Skin of body (tissue), 2 donors: ENCODE measurements around the gene ILKAP. TPM values are rescaled to one million over a fixed set of nuclear protein-coding genes. Genes with fewer than 3 reads are reported as not detected.

Experiments used
- DNase-seq: peaks from one replicate; lab custom pipeline; 2025; lab: John Stamatoyannopoulos, UW
- total RNA-seq: library from RNA; depleted of rRNA; stranded (reverse); fragments of >200 nt; gene quantifications from one replicate; pipeline ENCODE4 v1.2.3, GENCODE V29; 2014

Gene ILKAP, protein sequence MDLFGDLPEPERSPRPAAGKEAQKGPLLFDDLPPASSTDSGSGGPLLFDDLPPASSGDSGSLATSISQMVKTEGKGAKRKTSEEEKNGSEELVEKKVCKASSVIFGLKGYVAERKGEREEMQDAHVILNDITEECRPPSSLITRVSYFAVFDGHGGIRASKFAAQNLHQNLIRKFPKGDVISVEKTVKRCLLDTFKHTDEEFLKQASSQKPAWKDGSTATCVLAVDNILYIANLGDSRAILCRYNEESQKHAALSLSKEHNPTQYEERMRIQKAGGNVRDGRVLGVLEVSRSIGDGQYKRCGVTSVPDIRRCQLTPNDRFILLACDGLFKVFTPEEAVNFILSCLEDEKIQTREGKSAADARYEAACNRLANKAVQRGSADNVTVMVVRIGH
- total RNA-seq: 38.4 TPM

DNA sequence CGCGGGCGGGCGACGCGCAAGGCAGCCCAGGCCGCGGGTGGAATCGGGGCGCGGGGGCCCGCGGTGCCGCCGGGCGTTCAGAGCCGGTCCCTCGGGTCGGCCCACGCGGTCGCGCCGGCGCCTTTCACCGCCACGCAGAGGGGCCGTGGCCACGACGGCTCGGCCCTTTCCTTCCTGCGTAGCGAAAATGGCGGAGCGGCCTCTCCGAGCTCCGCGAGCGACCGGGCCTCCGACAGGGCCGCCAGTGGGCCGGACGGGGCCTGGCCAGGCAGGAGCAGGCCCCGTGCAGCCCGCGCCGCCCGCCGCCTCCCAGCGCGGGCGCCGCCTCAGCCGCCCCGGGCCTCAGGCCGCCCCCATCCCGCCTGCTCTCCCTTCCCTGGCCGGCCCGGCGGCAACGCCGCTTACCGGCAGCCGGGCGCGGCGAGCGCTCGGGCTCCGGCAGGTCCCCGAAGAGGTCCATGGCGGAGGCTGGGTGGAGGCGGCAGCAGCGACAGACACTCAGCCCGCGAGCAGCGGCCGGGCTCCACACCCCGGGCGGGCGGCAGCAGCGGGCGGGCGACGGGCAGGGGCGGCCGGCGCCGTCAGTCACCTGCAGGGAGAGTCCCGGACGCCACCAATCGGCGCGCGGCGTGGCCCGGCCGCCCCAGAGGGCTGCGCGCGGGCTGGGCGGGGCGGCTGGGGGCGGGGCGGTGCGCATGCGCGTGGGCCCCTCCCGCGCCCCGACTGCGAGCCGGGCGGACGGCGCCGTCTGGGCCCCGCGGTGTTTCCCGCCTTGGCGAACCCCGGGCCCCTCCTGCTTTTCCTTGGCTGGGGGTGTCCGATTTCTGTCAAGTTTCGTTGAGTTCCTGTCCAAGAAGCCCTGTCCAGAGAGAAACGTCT is at the start of gene ILKAP:
Gene ILKAP, minus strand, starts transcription at position 602 of the 879 bp plus-strand sequence. Its CDS starts 142 bp downstream, at position 460.
- peak; percentile 60 for DNase-seq

DNA sequence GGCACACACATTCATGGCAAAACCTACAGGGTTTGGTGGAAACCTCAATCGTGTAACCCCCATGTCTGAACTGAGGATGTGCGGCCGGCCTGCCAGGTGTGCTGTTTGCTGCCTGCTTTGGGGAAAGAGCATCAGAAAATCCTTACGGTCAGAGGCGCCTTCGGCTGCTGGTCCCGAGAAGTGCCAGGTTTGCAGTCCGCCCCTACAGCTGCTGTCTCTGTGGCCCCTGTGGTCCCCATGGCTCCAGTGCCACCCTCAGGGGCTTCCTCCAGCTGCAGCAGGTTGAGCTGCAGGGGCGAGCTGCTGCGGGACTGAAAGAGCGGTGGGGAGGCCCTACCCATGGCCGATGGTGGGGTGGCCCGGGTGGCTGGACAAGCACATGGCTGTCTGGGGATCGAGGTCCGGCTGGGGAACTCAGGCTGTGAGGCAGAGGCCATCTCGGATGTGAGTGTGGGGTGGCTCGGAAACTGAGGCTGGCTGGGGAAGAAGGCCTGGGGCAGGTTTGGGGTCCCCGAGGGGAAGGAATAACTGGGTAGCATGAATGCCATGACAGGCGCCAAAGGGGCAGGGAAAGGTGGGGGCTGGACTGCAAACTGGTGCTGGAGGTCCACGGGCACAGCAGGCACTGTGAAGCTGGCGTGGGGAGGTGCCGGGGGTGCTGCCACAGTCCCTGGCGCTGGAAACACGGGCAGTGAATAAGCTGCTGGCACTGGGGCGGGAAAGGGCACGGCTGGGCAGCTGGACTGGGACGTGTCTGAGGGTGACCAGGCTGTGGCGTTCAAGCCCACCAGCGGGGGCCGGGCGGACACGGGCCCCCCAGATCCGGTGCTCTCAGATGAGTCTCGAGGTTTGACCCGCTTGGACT is 49.5 kb upstream of the ILKAP start:
- no peak for DNase-seq

GRCh38 chr2:238251986-238252385 is 48.5 kb upstream of the ILKAP start:
- no peak for DNase-seq

GRCh38 chr2:238251331-238251730 is 47.8 kb upstream of the ILKAP start:
- DNase-seq: no peak

- no peak for DNase-seq
Measured at GRCh38 chr2:238250896-238251295, 47.4 kb upstream of the ILKAP start.

GRCh38 chr2:238247841-238248453 is 44.5 kb upstream of the ILKAP start:
- no peak for DNase-seq

DNA sequence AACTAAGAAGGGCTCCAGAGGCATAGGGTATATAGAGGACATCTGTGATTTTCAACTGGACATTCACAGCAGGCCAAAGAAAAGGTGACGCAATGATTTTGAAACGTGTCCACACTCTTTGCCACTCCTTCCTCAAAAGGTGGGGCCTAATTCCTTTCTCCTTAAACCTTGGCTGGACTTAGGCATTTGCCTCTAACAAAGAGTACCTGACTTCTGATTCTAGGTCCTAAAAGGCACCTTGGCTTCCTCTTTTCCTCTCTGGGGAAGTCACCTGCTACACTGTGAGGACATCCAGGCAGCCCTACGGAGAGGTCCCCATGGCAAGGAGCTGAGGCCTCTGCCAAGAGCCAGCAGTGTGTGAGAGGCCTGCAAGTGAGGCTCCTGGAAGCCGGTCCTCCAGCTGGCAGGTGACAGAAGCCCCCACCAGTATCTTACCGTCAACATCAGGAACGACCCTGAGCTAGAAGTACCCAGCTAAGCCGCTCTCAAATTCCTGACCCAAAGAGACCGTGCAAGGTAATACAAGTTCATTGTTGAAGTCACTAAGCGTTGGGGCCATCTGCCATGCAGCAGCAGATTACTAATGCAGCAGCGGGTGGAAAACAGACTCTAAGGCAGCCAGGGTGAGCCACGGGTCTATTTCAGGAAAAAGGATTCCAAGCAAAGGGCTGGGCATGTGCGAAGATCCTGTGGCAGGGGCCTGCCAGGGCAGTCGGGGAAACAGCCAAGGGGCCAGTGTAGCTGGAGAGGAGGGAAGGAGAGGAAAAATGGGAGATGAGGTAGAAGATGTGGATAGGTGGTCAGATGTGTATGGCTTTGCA is 43.7 kb upstream of the ILKAP start:
- no peak for DNase-seq

- no peak for DNase-seq
Measured at GRCh38 chr2:238244151-238244550, 40.7 kb upstream of the ILKAP start.

DNA sequence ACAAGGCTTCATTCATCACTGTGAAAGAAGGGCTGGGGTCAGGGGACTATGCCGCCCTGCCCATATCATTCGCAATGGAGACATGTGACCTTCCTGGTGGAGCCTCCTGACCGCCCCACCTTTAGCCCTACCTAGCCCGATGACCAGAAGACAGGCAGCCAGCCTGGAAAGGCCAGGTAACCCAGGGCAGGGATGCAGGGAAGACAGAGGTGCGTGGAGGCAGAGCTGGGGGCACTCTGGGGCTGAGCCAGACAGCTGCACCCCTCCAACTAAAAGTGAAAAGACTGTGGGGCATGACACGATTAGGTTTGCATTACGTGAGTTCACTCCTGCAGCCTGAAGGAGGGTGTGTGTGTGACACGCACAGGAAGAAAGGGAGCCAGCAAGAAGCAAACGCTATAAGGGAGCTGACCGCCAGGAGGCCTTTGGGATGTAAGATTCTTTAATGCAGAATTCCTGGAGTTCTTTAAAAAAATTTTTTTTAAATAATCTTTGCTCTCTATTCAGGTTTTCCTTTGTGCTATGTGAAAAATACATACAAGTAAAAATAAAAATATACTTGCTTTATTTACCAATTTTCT is 40.1 kb upstream of the ILKAP start:
- no peak for DNase-seq

DNA sequence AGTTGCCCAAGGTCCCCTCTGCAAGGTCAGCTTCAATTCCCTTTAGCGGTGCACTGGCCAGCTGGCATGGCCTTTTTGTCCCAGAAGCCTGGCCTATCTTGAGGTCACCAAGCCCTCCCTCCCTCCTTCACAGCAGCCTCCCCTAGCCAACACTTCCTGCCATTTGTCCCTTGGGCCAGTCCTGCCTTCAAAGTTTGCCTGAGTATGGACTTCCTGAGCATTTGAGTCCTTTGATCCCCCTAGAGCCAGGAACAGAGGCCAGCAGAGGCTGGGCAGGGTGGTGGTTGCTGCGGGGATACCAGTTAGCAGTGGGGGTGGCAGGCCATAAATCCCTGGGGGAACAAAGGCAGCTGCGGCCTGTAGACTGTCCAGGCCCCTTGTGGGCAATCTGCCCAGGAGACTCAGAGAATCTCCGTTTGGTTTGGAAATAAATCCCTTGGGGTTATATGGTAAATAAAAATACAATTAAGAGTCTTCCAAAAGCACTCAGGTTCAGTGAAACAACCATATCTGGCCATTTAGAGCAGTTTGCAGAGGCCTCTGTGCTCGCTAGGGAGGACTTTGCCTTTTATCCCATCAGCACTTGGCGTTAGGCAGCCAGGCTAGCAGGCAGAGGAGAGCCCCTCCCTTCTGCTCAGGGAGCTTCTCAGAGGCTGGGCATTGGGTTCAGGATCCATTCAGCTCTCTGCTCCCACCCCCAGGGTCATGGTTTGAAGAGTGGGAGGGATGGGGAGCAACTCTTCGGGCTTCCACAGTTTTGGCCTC is 39.4 kb upstream of the ILKAP start:
- no peak for DNase-seq

- DNase-seq: no peak
Measured at GRCh38 chr2:238241970-238242369, 38.5 kb upstream of the ILKAP start.

- no peak for DNase-seq
Measured at GRCh38 chr2:238240757-238241711, 37.5 kb upstream of the ILKAP start.

- peak; percentile 46 for DNase-seq
Measured at GRCh38 chr2:238239863-238240756, 36.6 kb upstream of the ILKAP start, which contains the start of gene HES6. HES6 (minus strand) TSS chr2:238240038; CDS start chr2:238239905, 133 bp downstream.

DNA sequence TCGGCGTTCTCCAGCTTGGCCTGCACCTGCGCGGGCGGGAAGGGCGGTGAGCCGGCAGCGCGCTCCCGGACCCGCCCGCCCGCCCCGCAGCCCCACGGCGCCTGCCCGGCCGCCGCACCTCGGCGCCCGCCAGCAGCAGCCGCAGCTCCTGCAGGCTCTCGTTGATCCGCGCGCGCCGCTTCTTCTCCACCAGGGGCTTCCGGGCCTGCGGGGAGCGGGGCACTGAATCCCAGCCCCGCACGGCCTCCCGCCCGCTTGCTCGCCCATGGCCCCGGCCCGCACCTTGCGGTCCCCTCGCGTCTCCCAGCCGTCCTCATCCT is 36.0 kb upstream of the ILKAP start:
- no peak for DNase-seq

GRCh38 chr2:238238766-238239542 is 35.5 kb upstream of the ILKAP start:
- DNase-seq: no peak

GRCh38 chr2:238238311-238238765 is 34.8 kb upstream of the ILKAP start:
- no peak for DNase-seq
